Measurements from ENCODE around the gene ZEB2. TPM values are rescaled to one million over a fixed set of nuclear protein-coding genes. Genes with fewer than 3 reads are reported as not detected.

Gene ZEB2
- total RNA-seq, 1 donor from 2014 or later = 89.1 TPM

DNA sequence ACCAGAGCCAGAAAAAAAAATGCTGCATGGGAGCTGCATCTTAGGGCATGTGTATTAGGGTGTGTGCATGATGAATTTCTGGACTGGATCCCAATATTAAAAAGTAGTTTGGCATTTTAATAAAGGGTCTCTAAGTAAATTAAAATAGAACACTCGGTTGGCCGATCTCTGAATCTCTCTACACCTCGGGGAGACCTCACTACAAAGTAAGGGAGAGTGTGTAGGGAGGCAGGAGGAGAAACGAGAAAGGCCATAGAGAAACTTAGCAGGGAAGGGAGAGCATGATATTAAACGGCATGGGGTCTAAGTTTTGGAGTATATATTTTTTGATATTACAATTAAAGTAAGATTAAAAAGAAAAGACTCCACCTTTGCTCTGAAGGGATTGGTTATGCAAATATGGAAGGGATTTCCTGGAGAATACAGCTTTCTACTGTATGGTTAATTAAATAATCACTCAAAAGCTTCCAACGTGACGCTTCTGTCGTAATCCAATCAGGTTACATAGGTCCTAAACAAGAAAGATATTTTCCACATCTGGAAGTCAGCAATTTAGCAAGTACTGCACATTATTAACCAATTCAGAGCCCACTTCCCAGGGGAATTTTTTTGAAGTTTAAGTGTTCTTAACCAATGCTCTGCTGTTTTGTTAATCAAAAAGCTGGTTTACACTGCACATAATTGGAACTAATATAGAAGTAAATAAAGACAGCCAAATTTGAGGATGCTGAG lies 1.0 kb upstream of the ZEB2 start:
- no peaks in the 10 kb centered on the region for H3K36me3 ChIP-seq
- H3K27me3 ChIP-seq (ENCODE audit: low read depth) = peaks cover 6% of the 10 kb centered on the region
- intact Hi-C loops (cut with micrococcal nuclease) = loop anchor here (10.0 kb wide), 1 partner anchor 354 kb away; no protein-coding TSS in a partner anchor
- TF ChIP-seq, protein P1, sequence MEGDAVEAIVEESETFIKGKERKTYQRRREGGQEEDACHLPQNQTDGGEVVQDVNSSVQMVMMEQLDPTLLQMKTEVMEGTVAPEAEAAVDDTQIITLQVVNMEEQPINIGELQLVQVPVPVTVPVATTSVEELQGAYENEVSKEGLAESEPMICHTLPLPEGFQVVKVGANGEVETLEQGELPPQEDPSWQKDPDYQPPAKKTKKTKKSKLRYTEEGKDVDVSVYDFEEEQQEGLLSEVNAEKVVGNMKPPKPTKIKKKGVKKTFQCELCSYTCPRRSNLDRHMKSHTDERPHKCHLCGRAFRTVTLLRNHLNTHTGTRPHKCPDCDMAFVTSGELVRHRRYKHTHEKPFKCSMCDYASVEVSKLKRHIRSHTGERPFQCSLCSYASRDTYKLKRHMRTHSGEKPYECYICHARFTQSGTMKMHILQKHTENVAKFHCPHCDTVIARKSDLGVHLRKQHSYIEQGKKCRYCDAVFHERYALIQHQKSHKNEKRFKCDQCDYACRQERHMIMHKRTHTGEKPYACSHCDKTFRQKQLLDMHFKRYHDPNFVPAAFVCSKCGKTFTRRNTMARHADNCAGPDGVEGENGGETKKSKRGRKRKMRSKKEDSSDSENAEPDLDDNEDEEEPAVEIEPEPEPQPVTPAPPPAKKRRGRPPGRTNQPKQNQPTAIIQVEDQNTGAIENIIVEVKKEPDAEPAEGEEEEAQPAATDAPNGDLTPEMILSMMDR (IDR thresholded peaks at IDR 0.05; ENCODE audit: borderline replicate concordance) = no peak
- H3K27ac ChIP-seq (replicated peaks) = peak overlapping the region; percentile 98
- peak overlapping the region; percentile 85 for H3K4me3 ChIP-seq
- no peaks in the 10 kb centered on the region for H3K9me3 ChIP-seq (replicated peaks)
- no peak for DNase-seq
- peaks cover 58% of the 10 kb centered on the region for H3K4me1 ChIP-seq

DNA sequence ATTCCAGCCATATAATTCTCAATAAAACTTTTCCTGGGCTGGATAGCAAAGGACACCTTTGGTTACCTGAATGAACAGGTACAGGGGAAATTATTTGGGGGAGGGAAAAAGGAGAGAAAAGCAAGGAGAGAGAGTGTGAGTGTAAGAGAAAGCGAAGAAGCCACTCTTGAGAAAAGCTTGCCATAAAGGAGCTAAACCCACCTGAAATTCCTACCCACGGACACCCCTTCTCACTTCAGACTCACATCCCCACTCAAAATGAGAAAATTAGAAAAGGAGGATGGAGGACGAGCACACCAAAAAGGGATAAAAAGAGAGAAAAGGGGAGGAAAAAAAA lies 354 bp downstream of the ZEB2 start:
- DNase-seq = no peak
- Histone ChIP-seq H3K27me3 (ENCODE audit: low read depth) (peaks cover 6% of the 10 kb centered on the region), H3K4me3 (peak overlapping the region; percentile 85), H3K27ac (replicated peaks) (peak overlapping the region; percentile 98), H3K36me3 (no peaks in the 10 kb centered on the region), H3K4me1 (peaks cover 61% of the 10 kb centered on the region), H3K9me3 (replicated peaks) (no peaks in the 10 kb centered on the region)
- TF ChIP-seq, protein P1 (IDR thresholded peaks at IDR 0.05; ENCODE audit: borderline replicate concordance) = no peak
- intact Hi-C loops (cut with micrococcal nuclease) = loop anchor here (10.0 kb wide), 1 partner anchor 195 kb away; no protein-coding TSS in a partner anchor

DNA sequence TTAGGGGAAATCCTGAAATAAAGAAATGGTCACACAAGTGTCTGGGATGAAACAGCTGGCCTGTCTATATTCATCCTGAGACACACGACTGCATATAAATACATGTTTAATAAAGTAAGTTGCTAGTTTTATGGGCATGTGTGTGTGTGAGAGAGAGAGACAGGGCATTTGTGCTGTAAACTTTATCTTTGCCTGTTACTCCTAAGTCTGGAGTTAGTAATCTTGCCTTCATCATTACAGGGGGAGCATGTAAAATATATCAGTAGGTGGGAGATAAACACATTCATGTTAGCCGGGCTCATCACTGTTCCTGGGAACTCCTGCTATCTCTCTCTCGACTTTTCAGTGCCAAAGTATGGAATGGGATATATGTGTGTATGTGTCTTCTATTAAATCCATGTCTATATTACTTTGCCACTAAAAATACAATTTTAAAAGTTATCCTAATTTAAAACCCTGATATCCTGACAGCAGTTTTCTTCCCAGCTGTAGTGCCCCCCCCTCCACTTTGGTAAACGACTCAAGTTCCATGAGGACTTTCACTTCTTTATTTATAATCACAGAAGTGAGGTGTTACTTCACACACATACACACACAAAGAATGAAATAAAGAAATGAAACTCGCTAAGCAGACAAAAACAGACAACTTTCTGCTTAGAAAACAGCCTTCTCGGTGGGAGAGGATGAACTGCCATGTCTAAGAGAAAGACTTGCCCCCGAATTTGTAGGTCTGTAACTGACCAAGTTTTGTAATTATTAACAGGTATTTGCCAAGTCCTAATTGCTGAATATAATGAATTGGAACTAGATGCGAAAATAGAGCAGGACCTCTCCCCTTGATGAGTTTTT lies 947 bp downstream of the ZEB2 start:
- H3K27ac ChIP-seq (replicated peaks) = peak overlapping the region; percentile 98
- no peaks in the 10 kb centered on the region for H3K36me3 ChIP-seq
- DNase-seq = no peak
- peak overlapping the region; percentile 85 for H3K4me3 ChIP-seq
- intact Hi-C loops (cut with micrococcal nuclease) = loop anchor here (10.0 kb wide), 1 partner anchor 194 kb away; no protein-coding TSS in a partner anchor
- peaks cover 62% of the 10 kb centered on the region for H3K4me1 ChIP-seq
- H3K27me3 ChIP-seq (ENCODE audit: low read depth) = peaks cover 6% of the 10 kb centered on the region
- TF ChIP-seq, protein P1 (IDR thresholded peaks at IDR 0.05; ENCODE audit: borderline replicate concordance) = no peak
- no peaks in the 10 kb centered on the region for H3K9me3 ChIP-seq (replicated peaks)

DNA sequence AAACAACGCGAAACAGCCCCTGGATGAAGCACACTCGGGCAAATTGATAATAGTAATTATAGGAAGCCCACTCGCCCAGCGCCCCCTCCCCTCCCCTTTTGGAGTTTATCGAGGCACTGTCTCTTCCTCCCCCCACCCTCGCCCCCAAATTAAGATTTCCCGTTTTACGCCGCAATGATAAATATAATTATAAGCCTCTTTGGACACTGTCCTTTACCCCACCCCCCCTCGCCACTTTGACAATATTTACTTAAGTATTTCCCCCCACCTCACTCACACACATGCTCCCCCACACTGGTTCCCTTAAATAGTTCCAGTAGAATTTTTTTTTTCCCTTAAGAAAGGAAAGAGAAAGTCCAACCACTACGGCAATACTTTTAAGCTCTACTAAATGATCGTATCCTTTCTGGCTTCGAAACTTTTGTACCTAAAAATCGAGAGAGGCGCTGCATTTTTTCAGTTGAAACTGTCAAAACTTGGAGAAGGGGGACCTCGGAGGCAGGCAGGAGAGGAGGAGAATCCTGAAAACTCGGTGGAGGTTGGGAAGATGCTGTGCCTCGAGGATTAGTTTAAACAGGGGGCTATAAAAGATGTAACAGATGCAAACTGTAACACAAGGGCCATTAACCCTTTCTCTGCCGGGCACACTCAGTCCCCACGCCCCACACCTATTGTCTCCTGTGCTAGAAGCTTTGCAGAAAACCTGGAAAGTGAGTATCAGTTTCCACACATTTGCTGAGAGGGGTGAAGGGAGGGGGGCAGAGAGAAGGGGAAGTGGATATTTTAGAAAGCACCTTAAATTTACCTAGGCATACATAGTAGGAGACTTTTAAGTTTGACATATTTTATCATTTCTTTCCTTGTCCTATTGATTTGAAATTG lies 1.8 kb downstream of the ZEB2 start:
- no peaks in the 10 kb centered on the region for H3K9me3 ChIP-seq (replicated peaks)
- peak overlapping the region; percentile 98 for H3K27ac ChIP-seq (replicated peaks)
- TF ChIP-seq, protein P1 (IDR thresholded peaks at IDR 0.05; ENCODE audit: borderline replicate concordance) = no peak
- no peak for DNase-seq
- H3K4me3 ChIP-seq = peak overlapping the region; percentile 85
- intact Hi-C loops (cut with micrococcal nuclease) = loop anchor here (10.0 kb wide), 1 partner anchor 193 kb away; no protein-coding TSS in a partner anchor
- H3K36me3 ChIP-seq = no peaks in the 10 kb centered on the region
- H3K4me1 ChIP-seq = peaks cover 60% of the 10 kb centered on the region
- peaks cover 6% of the 10 kb centered on the region for H3K27me3 ChIP-seq (ENCODE audit: low read depth)
